Measurements from ENCODE around the gene CLCN1.

CLCN1 gene

DNA sequence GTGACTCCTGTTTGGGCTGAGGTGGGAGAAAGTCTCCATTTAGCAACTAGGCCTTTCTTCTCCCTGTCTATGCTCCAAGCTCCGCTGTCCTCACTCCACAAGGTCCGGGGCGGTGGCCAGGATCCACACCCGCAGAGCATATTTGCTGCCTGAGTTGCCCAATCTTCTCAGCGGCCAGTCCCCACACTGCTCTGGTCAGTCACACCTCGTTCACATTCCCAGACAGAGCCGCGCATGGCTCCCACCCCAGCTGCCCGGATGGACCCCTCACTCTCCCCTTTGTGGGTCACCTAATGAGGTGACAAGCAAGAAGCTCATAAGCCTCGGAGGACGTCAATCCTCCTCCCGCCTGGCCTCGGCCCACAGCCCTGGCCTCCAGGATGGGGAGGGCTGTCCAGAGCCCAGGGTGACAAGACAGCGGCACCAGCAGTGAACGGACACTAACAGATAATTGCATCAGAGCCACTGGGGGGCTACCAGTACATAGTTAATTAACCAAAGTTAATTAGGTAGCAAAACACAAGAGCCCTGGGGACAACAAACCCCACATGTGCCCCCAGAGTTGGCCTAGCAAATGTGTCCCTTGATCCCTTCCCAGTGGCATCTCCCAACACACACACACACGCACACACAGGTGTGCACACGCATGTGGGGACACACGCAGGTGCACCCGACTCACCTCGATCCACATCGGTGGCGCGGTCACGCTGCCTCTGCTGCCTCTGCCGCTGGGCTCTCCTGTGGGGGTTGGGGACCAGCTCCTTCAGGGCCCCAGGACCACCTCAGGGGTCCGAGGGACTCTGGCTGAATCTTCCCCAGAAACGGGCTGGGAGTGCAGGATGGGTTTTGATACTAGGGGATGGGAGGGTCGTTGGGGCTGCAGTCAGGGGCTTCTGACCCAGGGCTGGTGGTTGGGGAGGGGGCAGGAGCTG is 81.0 kb downstream of the CLCN1 start:
- no peak for DNase-seq (ENCODE audit: low read depth in 2 of 2)

DNA sequence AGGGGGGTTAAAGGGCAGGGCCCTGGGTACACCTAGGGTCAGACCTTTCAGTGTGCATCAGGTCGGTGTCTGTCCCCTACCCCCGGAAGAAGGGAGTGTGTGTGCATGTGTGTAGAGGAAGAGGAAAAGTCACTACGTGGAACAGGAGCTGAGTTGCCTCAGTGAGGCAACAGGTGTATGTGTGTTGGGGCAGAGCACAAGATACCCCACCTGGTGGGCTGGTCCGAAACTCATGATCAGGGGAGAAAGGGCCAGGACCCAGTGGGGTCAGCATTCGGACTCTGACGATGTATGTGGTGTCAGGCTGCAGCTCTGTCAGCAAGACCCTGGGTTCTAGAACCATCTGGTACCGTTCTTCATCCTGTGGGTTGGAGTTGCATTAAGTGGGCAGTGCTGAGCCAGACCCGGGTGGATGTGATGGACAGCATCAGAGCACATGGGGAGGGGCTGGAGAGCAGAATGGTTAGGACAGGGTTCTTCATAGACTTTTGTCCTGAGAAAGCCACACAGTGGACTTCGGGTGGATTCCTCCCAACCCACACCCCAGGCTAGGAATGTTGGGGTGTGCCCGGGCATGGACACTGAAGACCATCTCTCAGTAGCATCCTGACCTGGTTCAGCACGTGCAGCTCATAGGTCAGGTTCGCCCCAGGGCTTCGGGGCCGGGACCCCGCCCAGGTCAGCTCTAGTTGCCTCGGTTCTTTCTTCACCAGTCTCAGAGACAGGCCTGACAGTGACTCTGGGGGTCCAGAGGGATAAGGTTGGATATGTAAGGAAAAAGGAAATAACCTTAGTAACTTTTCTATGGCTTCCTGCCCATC is 82.0 kb downstream of the CLCN1 start:
- DNase-seq (ENCODE audit: low read depth in 2 of 2): no peak

DNA sequence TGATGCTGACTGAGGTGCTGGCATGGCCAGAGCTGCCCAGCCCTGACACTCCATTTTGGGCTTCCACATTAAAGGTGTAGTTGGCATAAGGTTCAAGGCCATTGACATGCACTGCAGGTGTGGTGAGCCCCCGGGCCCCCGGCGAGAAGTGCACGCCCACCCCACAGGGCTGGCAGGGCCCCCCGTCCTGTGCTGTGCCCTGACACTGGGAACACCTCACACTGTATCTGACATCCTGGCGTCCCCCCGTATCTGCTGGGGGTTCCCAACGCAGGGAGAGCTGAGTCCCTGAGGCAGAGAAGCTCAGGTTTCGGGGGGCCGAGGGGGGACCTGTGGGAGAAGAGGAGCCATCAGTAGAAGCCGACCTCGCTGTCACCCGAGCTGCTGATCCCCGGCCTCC is 82.7 kb downstream of the CLCN1 start:
- no peak for DNase-seq (ENCODE audit: low read depth in 2 of 2)

- no peak for DNase-seq (ENCODE audit: low read depth in 2 of 2)
Measured at GRCh38 chr7:143399151-143399550, 83.2 kb downstream of the CLCN1 start.

- no peak for DNase-seq (ENCODE audit: low read depth in 2 of 2)
Measured at GRCh38 chr7:143399642-143400041, 83.7 kb downstream of the CLCN1 start.

- no peak for DNase-seq (ENCODE audit: low read depth in 2 of 2)
Measured at GRCh38 chr7:143401265-143401664, 85.4 kb downstream of the CLCN1 start.
